Keratinocyte (primary cell): ENCODE results near the gene CREBL2. TPM values are rescaled to one million over a fixed set of nuclear protein-coding genes. Genes with fewer than 3 reads are reported as not detected.

ENCODE experiments used
- DNase-seq: peaks from one replicate; pipeline ENCODE4 v3.0.0-alpha.2; 2011; ENCODE audit warnings: low read depth, missing footprints, low spot score
- FAIRE-seq: peaks from 2 replicates; lab custom pipeline; 2011; peaks lifted over from hg19 to GRCh38; lab: Jason Lieb, UNC
- H2AFZ ChIP-seq: 2 replicates; pipeline ENCODE4 v1.6.0; 2012; ENCODE audit warnings: low read length, control low read depth, inconsistent platforms; ENCODE audit not compliant: control insufficient read depth
- H3K27ac ChIP-seq: 2 replicates; pipeline ENCODE4 v1.5.1; 2011; ENCODE audit warnings: low read length; ENCODE audit not compliant: control insufficient read depth, insufficient read depth
- H3K27me3 ChIP-seq: 3 replicates; pipeline ENCODE4 v1.6.0; 2011; ENCODE audit warnings: low read length; ENCODE audit not compliant: control insufficient read depth, insufficient read depth; ENCODE audit errors: extremely low read depth
- H3K36me3 ChIP-seq, 2 experiments: 2 replicates in 1 of 2; 3 replicates in 1 of 2; pipeline ENCODE4 v1.5.1; 2011; ENCODE audit warnings: low read length in 2 of 2, mild to moderate bottlenecking in 1 of 2; ENCODE audit not compliant: control insufficient read depth in 2 of 2, insufficient read depth in 2 of 2; ENCODE audit errors: extremely low read depth in 1 of 2
- H3K4me1 ChIP-seq: 3 replicates; pipeline ENCODE4 v1.5.1; 2011; ENCODE audit warnings: low read length; ENCODE audit not compliant: control insufficient read depth, insufficient read depth; ENCODE audit errors: extremely low read depth
- H3K4me2 ChIP-seq: 3 replicates; pipeline ENCODE4 v1.6.0; 2011; ENCODE audit warnings: low read depth, low read length; ENCODE audit not compliant: control insufficient read depth, insufficient read depth; ENCODE audit errors: extremely low read depth
- H3K4me3 ChIP-seq, 3 experiments: fragments of 200-600 bp in 1 of 3; sonication (generic) in 1 of 3; 2 replicates in 2 of 3; 3 replicates in 1 of 3; pipeline ENCODE4 v1.5.1; 2011 to 2016; ENCODE audit warnings: low read length in 3 of 3, mild to moderate bottlenecking in 3 of 3, control low read depth in 2 of 3, inconsistent platforms in 1 of 3, low read depth in 1 of 3, mixed read lengths in 1 of 3, mixed run types in 1 of 3, moderate library complexity in 1 of 3; ENCODE audit not compliant: control insufficient read depth in 2 of 3, insufficient read depth in 2 of 3; ENCODE audit errors: extremely low read depth in 1 of 3
- H3K79me2 ChIP-seq: 2 replicates; pipeline ENCODE4 v1.6.0; 2012; ENCODE audit warnings: low read length; ENCODE audit not compliant: control insufficient read depth, insufficient read depth
- H3K9ac ChIP-seq: 3 replicates; pipeline ENCODE4 v1.6.0; 2011; ENCODE audit warnings: low read length; ENCODE audit not compliant: control insufficient read depth, insufficient read depth; ENCODE audit errors: extremely low read depth
- H3K9me1 ChIP-seq: 3 replicates; pipeline ENCODE4 v1.6.0; 2011; ENCODE audit warnings: low read length; ENCODE audit not compliant: control insufficient read depth, insufficient read depth; ENCODE audit errors: extremely low read depth
- H3K9me3 ChIP-seq: 2 replicates; pipeline ENCODE4 v1.5.1; 2012; ENCODE audit warnings: low read depth, low read length; ENCODE audit not compliant: control insufficient read depth
- H4K20me1 ChIP-seq: 3 replicates; pipeline ENCODE4 v1.6.0; 2011; ENCODE audit warnings: low read length; ENCODE audit not compliant: control insufficient read depth, insufficient read depth; ENCODE audit errors: extremely low read depth
- EZH2 ChIP-seq: IDR thresholded peaks from one replicate; pipeline ENCODE4 v1.6.1; 2012; ENCODE audit warnings: inconsistent platforms, mild to moderate bottlenecking, low read length, moderate library complexity
- dilution Hi-C: fragments of 300-500 bp; cut with MboI; formaldehyde crosslinking; loops from one replicate; pipeline ENCODE4 v1.7.0; 2020; ENCODE audit warnings: low sequenced_read_pairs; ENCODE audit not compliant: extremely low pct_ligation_motif_present
- polyA plus RNA-seq, 5 experiments: library from polyadenylated mRNA; depleted of rRNA in 3 of 5; stranded (reverse) in 3 of 5; stranded (forward) in 1 of 5; unstranded in 1 of 5; fragments of >200 nt; gene quantifications; 1 replicate in 1 of 5; 2 replicates in 3 of 5; 3 replicates in 1 of 5; pipeline versions ENCODE4 v1.2.1 to v1.2.3, GENCODE V29; 2011 to 2012; ENCODE audit warnings: missing spikeins in 2 of 5, low read depth in 1 of 5, low replicate concordance in 1 of 5
- TF ChIP-seq, protein P1 (sequence below), 3 experiments: IDR thresholded peaks in 1 of 3; conservative IDR thresholded peaks in 1 of 3; optimal IDR thresholded peaks in 1 of 3; 2 replicates in 2 of 3; 3 replicates in 1 of 3; pipeline versions ENCODE3 to v1.5.1; 2011; ENCODE audit warnings: low read length in 3 of 3, mild to moderate bottlenecking in 3 of 3, moderate library complexity in 2 of 3, control low read depth in 1 of 3, inconsistent platforms in 1 of 3; ENCODE audit not compliant: insufficient read depth in 2 of 3; ENCODE audit errors: extremely low read depth in 1 of 3

CREBL2 gene
- polyA plus RNA-seq, 1 donor (not counting 4 experiments of a cell fraction or from before 2014, with no cell fraction given) = 15.8 TPM

GRCh38 chr12:12663644-12664294 lies 52.1 kb downstream of the CREBL2 start:
- no peak overlapping the region for H3K9ac ChIP-seq
- dilution Hi-C loops = no loop called here
- H3K36me3 ChIP-seq = no peaks in the 10 kb centered on the region
- TF ChIP-seq, protein P1, sequence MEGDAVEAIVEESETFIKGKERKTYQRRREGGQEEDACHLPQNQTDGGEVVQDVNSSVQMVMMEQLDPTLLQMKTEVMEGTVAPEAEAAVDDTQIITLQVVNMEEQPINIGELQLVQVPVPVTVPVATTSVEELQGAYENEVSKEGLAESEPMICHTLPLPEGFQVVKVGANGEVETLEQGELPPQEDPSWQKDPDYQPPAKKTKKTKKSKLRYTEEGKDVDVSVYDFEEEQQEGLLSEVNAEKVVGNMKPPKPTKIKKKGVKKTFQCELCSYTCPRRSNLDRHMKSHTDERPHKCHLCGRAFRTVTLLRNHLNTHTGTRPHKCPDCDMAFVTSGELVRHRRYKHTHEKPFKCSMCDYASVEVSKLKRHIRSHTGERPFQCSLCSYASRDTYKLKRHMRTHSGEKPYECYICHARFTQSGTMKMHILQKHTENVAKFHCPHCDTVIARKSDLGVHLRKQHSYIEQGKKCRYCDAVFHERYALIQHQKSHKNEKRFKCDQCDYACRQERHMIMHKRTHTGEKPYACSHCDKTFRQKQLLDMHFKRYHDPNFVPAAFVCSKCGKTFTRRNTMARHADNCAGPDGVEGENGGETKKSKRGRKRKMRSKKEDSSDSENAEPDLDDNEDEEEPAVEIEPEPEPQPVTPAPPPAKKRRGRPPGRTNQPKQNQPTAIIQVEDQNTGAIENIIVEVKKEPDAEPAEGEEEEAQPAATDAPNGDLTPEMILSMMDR (optimal IDR thresholded peaks at IDR 0.05 in 1 of 3, IDR thresholded peaks at IDR 0.05 in 1 of 3, conservative IDR thresholded peaks at IDR 0.05 in 1 of 3; ENCODE audit: extremely low read depth in 1 of 3, insufficient read depth in 2 of 3, low read length in 3 of 3) = no peak
- TF ChIP-seq EZH2 = no peak
- H3K9me3 ChIP-seq = no peaks in the 10 kb centered on the region
- FAIRE-seq = no peak
- H3K27ac ChIP-seq = no peak overlapping the region
- no peak overlapping the region for H2AFZ ChIP-seq
- H3K4me3 ChIP-seq = no peak overlapping the region
- no peaks in the 10 kb centered on the region for H3K4me1 ChIP-seq
- H3K79me2 ChIP-seq = no peaks in the 10 kb centered on the region
- no peaks in the 10 kb centered on the region for H4K20me1 ChIP-seq
- H3K27me3 ChIP-seq = no peaks in the 10 kb centered on the region
- no peak overlapping the region for H3K4me2 ChIP-seq
- H3K9me1 ChIP-seq = no peaks in the 10 kb centered on the region
- DNase-seq = no peak

- Histone ChIP-seq H3K27ac (no peak overlapping the region), H3K4me3 (no peak overlapping the region), H3K4me2 (no peak overlapping the region), H4K20me1 (no peaks in the 10 kb centered on the region), H3K27me3 (no peaks in the 10 kb centered on the region), H3K9ac (no peak overlapping the region), H2AFZ (no peak overlapping the region), H3K36me3 (no peaks in the 10 kb centered on the region), H3K4me1 (no peaks in the 10 kb centered on the region), H3K79me2 (no peaks in the 10 kb centered on the region), H3K9me3 (no peaks in the 10 kb centered on the region), H3K9me1 (no peaks in the 10 kb centered on the region)
- DNase-seq = no peak
- TF ChIP-seq, protein P1 (optimal IDR thresholded peaks at IDR 0.05 in 1 of 3, IDR thresholded peaks at IDR 0.05 in 1 of 3, conservative IDR thresholded peaks at IDR 0.05 in 1 of 3; ENCODE audit: extremely low read depth in 1 of 3, insufficient read depth in 2 of 3, low read length in 3 of 3) = no peak
- TF ChIP-seq EZH2 = no peak
- dilution Hi-C loops = no loop called here
- no peak for FAIRE-seq
These were observed 53.5 kb downstream of the CREBL2 start for GRCh38 chr12:12665194-12665593.
